HCT116 (cell line): ENCODE results near the gene COMMD9. TPM values are rescaled to one million over a fixed set of nuclear protein-coding genes. Genes with fewer than 3 reads are reported as not detected.

Source experiments
- ATAC-seq: fragments of 200-7000 bp; cut with Tn5 transposase; 2 replicates; pipeline ENCODE4 v1.9.1; 2020; ENCODE audit warnings: mild to moderate bottlenecking, moderate library complexity
- BruUV-seq: library from RNA; stranded (reverse); fragments of 400-500 nt; replicated peaks from 2 replicates; lab custom pipeline; 2021; lab: Mats Ljungman, UMichigan
- CTCF ChIA-PET: fragments of 300-600 bp; sonication (Branson Sonifier 250); formaldehyde crosslinking; loops from one replicate; lab custom pipeline; 2021; ENCODE audit warnings: antibody characterized with exemption; lab: Charles Lee
- POLR2A ChIA-PET: fragments of 300-600, 350-600 bp; sonication (Branson Sonifier 250); formaldehyde crosslinking; loops from one replicate; lab custom pipeline; 2021; ENCODE audit warnings: antibody characterized with exemption; lab: Charles Lee
- RAD21 ChIA-PET, 2 experiments: fragments of 300-600 bp; sonication (Branson Sonifier 250); formaldehyde crosslinking; loops; one replicate each; lab custom pipeline; 2023; ENCODE audit warnings: low total read pairs in 2 of 2; ENCODE audit not compliant: uncharacterized antibody in 2 of 2, unreplicated experiment in 2 of 2, low non-redundant PET in 1 of 2; lab: Charles Lee
- DNase-seq: peaks from one replicate; pipeline ENCODE4 v3.0.0-alpha.2; 2010; ENCODE audit warnings: low read depth, low spot score
- H2AFZ ChIP-seq: fragments of 200-600 bp; shearing (Covaris generic), sonication (generic); 2 replicates; pipeline ENCODE4 v1.6.1; 2017; ENCODE audit warnings: low read depth, mixed run types, mixed read lengths, antibody characterized with exemption, low read length; ENCODE audit not compliant: poor library complexity, severe bottlenecking
- H3K27ac ChIP-seq: 2 replicates; pipeline ENCODE4 v1.5.1; 2012; ENCODE audit warnings: low read depth, low read length
- H3K27me3 ChIP-seq: fragments of 200-600 bp; sonication (generic); 2 replicates; pipeline ENCODE4 v1.6.1; 2016; ENCODE audit warnings: mixed run types, low read length, mixed read lengths; ENCODE audit not compliant: insufficient read depth
- H3K36me3 ChIP-seq, 2 experiments: fragments of 200-500 bp in 1 of 2; fragments of 200-600 bp in 1 of 2; sonication (Bioruptor generic) in 1 of 2; sonication (generic) in 1 of 2; 2 replicates each; pipeline versions ENCODE4 v1.5.1 to v1.6.1; 2014 to 2016; ENCODE audit warnings: low read length in 2 of 2, inconsistent platforms in 1 of 2, mixed read lengths in 1 of 2, mixed run types in 1 of 2; ENCODE audit not compliant: insufficient read depth in 2 of 2, control insufficient read depth in 1 of 2
- H3K4me1 ChIP-seq, 2 experiments: fragments of 200-600 bp in 1 of 2; sonication (generic) in 1 of 2; 2 replicates each; pipeline versions ENCODE4 v1.5.1 to v1.6.1; 2012 to 2017; ENCODE audit warnings: low read length in 2 of 2, inconsistent platforms in 1 of 2, mild to moderate bottlenecking in 1 of 2, mixed read lengths in 1 of 2, mixed run types in 1 of 2, moderate library complexity in 1 of 2; ENCODE audit not compliant: insufficient read depth in 2 of 2, control insufficient read depth in 1 of 2
- H3K4me2 ChIP-seq: fragments of 200-600 bp; sonication (generic); 2 replicates; pipeline ENCODE4 v1.6.1; 2017; ENCODE audit warnings: mixed run types, low read length, mixed read lengths
- H3K4me3 ChIP-seq, 2 experiments: fragments of 200-600 bp in 1 of 2; sonication (generic) in 1 of 2; replicated peaks in 1 of 2; 2 replicates each; pipeline ENCODE4 v1.5.1; 2011 to 2016; ENCODE audit warnings: low read length in 2 of 2, control low read depth in 1 of 2, low read depth in 1 of 2, mild to moderate bottlenecking in 1 of 2, mixed read lengths in 1 of 2, mixed run types in 1 of 2
- H3K79me2 ChIP-seq: fragments of 200-600 bp; sonication (generic); 2 replicates; pipeline ENCODE4 v1.6.1; 2017; ENCODE audit warnings: mild to moderate bottlenecking, mixed run types, low read length, moderate library complexity, mixed read lengths; ENCODE audit not compliant: insufficient read depth
- H3K9ac ChIP-seq: fragments of 200-600 bp; sonication (generic); 2 replicates; pipeline ENCODE4 v1.6.1; 2016; ENCODE audit warnings: low read length, mixed read lengths
- H3K9me2 ChIP-seq: fragments of 200-600 bp; sonication (generic), shearing (Covaris generic); 2 replicates; pipeline ENCODE4 v1.6.1; 2017; ENCODE audit warnings: mixed run types, mild to moderate bottlenecking, moderate library complexity; ENCODE audit not compliant: insufficient read depth
- H3K9me3 ChIP-seq, 2 experiments: fragments of 200-500 bp in 1 of 2; fragments of 200-600 bp in 1 of 2; sonication (Bioruptor generic) in 1 of 2; sonication (generic) in 1 of 2; 2 replicates each; pipeline ENCODE4 v1.6.1; 2014 to 2017; ENCODE audit warnings: low read length in 2 of 2, mixed read lengths in 2 of 2, inconsistent platforms in 1 of 2, low read depth in 1 of 2, mild to moderate bottlenecking in 1 of 2, mixed run types in 1 of 2, moderate library complexity in 1 of 2; ENCODE audit not compliant: control insufficient read depth in 1 of 2, insufficient read depth in 1 of 2
- H4K20me1 ChIP-seq: fragments of 200-600 bp; sonication (generic), shearing (Covaris generic); 2 replicates; pipeline ENCODE4 v1.6.1; 2017; ENCODE audit warnings: mixed run types, mild to moderate bottlenecking, moderate library complexity; ENCODE audit not compliant: insufficient read depth
- CEBPB ChIP-seq: IDR thresholded peaks from 2 replicates; pipeline ENCODE4 v1.6.1; 2012; ENCODE audit warnings: low read depth
- CTCF ChIP-seq, 3 experiments: fragments of 200-600 bp in 1 of 3; sonication (generic) in 1 of 3; IDR thresholded peaks in 2 of 3; conservative IDR thresholded peaks in 1 of 3; 2 replicates each; pipeline ENCODE4 v1.5.1; 2012 to 2017; ENCODE audit warnings: low read depth in 2 of 3, low read length in 2 of 3, antibody characterized with exemption in 1 of 3, borderline replicate concordance in 1 of 3, control low read depth in 1 of 3, mild to moderate bottlenecking in 1 of 3, mixed read lengths in 1 of 3, mixed run types in 1 of 3, moderate library complexity in 1 of 3; ENCODE audit not compliant: insufficient read depth in 1 of 3
- EZH2 ChIP-seq: fragments of 200-600 bp; sonication (generic); IDR thresholded peaks from 2 replicates; pipeline ENCODE4 v1.6.1; 2017; ENCODE audit warnings: antibody characterized with exemption, mixed run types
- FOSL1 ChIP-seq: IDR thresholded peaks from 2 replicates; pipeline ENCODE4 v1.6.1; 2012; ENCODE audit warnings: low read depth
- POLR2AphosphoS5 ChIP-seq: IDR thresholded peaks from 2 replicates; pipeline ENCODE4 v1.6.1; 2011; ENCODE audit warnings: mild to moderate bottlenecking, low read depth, low read length, moderate library complexity
- RAD21 ChIP-seq: IDR thresholded peaks from 2 replicates; pipeline ENCODE4 v1.6.1; 2012; ENCODE audit warnings: low read depth, mild to moderate bottlenecking
- SIN3A ChIP-seq: IDR thresholded peaks from 2 replicates; pipeline ENCODE4 v1.6.1; 2012; ENCODE audit warnings: low read depth
- SP1 ChIP-seq: IDR thresholded peaks from 2 replicates; pipeline ENCODE4 v1.6.1; 2012; ENCODE audit warnings: low read depth
- TCF7L2 ChIP-seq: IDR thresholded peaks from 2 replicates; pipeline ENCODE4 v1.7.0; 2011; ENCODE audit warnings: borderline replicate concordance, inconsistent platforms; ENCODE audit not compliant: insufficient read depth, insufficient read length; ENCODE audit errors: extremely low read depth
- ZBTB33 ChIP-seq: IDR thresholded peaks from 2 replicates; pipeline ENCODE4 v1.6.1; 2011; ENCODE audit warnings: mild to moderate bottlenecking, low read length, moderate library complexity; ENCODE audit not compliant: insufficient replicate concordance; ENCODE audit errors: extremely low read depth
- intact Hi-C: fragments of 100-400 bp; cut with micrococcal nuclease; formaldehyde crosslinking; loops from 2 replicates; pipeline ENCODE4 v1.10.0; 2022
- total RNA-seq: library from RNA; stranded (reverse); gene quantifications from one replicate; pipeline ENCODE4 v1.2.1, GENCODE V29; 2021; ENCODE audit not compliant: unreplicated experiment
- TF ChIP-seq, protein P1 (sequence below): IDR thresholded peaks from 2 replicates; pipeline ENCODE4 v1.6.1; 2012
- TF ChIP-seq, protein P2 (sequence below): IDR thresholded peaks from 2 replicates; pipeline ENCODE4 v1.6.1; 2012; ENCODE audit warnings: low read depth

COMMD9 gene
- total RNA-seq, 1 experiment from 2014 or later = 33.3 TPM

DNA sequence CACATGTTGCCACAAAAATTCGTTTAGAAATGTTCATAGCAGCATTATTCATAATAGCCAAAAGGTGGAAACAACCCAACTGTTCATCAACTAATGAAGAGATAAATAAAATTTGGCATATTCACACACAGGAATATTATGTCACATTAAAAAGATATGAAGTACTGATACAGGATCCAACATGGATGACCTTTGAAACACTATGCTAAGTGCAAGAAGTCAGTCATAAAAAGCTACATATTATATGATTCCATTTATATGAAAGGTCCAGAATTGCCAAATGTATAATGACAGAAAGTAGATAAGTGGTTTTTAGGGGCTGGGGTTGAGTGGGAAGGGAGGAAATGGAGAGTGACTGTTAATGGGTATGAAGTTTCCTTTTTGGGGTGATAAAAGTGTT, 15.8 kb upstream of the COMMD9 start:
- POLR2A ChIA-PET = no interaction called here
- no peaks in the 10 kb centered on the region for H3K9me3 ChIP-seq
- no peak for TF ChIP-seq SIN3A
- TF ChIP-seq, protein P1, sequence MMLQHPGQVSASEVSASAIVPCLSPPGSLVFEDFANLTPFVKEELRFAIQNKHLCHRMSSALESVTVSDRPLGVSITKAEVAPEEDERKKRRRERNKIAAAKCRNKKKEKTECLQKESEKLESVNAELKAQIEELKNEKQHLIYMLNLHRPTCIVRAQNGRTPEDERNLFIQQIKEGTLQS = no peak
- no peak for TF ChIP-seq FOSL1
- no peaks in the 10 kb centered on the region for H4K20me1 ChIP-seq
- DNase-seq (no peak), ATAC-seq (no peak)
- H3K27ac ChIP-seq = no peak overlapping the region
- H3K4me2 ChIP-seq = no peak overlapping the region
- no peaks in the 10 kb centered on the region for H3K9me2 ChIP-seq
- H3K79me2 ChIP-seq = no peaks in the 10 kb centered on the region
- BruUV-seq = no TSS peak
- H3K9ac ChIP-seq = no peak overlapping the region
- intact Hi-C loops = no loop called here
- no peaks in the 10 kb centered on the region for H3K36me3 ChIP-seq
- peaks cover 5% of the 10 kb centered on the region; the same call in 1 of the 2 replicates for H3K27me3 ChIP-seq
- H3K4me1 ChIP-seq = peaks cover 0 to 2% of the 10 kb centered on the region in 2 experiments; a peak in 1 of 4 replicates
- H2AFZ ChIP-seq = no peak overlapping the region
- no peak overlapping the region for H3K4me3 ChIP-seq
- RAD21 ChIA-PET = no interaction called here
- CTCF ChIA-PET = interaction anchor here (1.2 kb wide), 1 partner anchor 173 kb away, joined by 4 read pairs; no protein-coding TSS in a partner anchor

- DNase-seq (no peak), ATAC-seq (no peak)
- BruUV-seq = no TSS peak
- no peaks in the 10 kb centered on the region for H3K9me2 ChIP-seq
- no peaks in the 10 kb centered on the region for H3K79me2 ChIP-seq
- no peak overlapping the region for H3K9ac ChIP-seq
- no peak overlapping the region for H2AFZ ChIP-seq
- H3K9me3 ChIP-seq = no peaks in the 10 kb centered on the region
- peaks cover 5% of the 10 kb centered on the region; the same call in 1 of the 2 replicates for H3K27me3 ChIP-seq
- H3K4me1 ChIP-seq = no peaks in the 10 kb centered on the region
- no peaks in the 10 kb centered on the region for H3K36me3 ChIP-seq
- CTCF ChIA-PET = interaction anchor here (1.2 to 1.5 kb wide), 2 partner anchors 175 to 188 kb away, joined by 3 to 4 read pairs; no protein-coding TSS in a partner anchor
- no peaks in the 10 kb centered on the region for H4K20me1 ChIP-seq
- no peak overlapping the region for H3K4me2 ChIP-seq
- POLR2A ChIA-PET = no interaction called here
- RAD21 ChIA-PET = no interaction called here
- H3K27ac ChIP-seq = no peak overlapping the region
- intact Hi-C loops = no loop called here
- H3K4me3 ChIP-seq = no peak overlapping the region
- no peak for TF ChIP-seq CEBPB
- TF ChIP-seq, protein P2, sequence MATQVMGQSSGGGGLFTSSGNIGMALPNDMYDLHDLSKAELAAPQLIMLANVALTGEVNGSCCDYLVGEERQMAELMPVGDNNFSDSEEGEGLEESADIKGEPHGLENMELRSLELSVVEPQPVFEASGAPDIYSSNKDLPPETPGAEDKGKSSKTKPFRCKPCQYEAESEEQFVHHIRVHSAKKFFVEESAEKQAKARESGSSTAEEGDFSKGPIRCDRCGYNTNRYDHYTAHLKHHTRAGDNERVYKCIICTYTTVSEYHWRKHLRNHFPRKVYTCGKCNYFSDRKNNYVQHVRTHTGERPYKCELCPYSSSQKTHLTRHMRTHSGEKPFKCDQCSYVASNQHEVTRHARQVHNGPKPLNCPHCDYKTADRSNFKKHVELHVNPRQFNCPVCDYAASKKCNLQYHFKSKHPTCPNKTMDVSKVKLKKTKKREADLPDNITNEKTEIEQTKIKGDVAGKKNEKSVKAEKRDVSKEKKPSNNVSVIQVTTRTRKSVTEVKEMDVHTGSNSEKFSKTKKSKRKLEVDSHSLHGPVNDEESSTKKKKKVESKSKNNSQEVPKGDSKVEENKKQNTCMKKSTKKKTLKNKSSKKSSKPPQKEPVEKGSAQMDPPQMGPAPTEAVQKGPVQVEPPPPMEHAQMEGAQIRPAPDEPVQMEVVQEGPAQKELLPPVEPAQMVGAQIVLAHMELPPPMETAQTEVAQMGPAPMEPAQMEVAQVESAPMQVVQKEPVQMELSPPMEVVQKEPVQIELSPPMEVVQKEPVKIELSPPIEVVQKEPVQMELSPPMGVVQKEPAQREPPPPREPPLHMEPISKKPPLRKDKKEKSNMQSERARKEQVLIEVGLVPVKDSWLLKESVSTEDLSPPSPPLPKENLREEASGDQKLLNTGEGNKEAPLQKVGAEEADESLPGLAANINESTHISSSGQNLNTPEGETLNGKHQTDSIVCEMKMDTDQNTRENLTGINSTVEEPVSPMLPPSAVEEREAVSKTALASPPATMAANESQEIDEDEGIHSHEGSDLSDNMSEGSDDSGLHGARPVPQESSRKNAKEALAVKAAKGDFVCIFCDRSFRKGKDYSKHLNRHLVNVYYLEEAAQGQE = no peak
- no peak for TF ChIP-seq SP1
- TF ChIP-seq EZH2 = no peak
- TF ChIP-seq POLR2AphosphoS5 = no peak
- TF ChIP-seq CTCF (IDR thresholded peaks at IDR 0.05 in 2 of 3, conservative IDR thresholded peaks at IDR 0.05 in 1 of 3; ENCODE audit: borderline replicate concordance in 1 of 3, insufficient read depth in 1 of 3, low read depth in 2 of 3, low read length in 2 of 3) = no peak
- TF ChIP-seq TCF7L2 = no peak
- TF ChIP-seq ZBTB33 = no peak
- TF ChIP-seq RAD21 = no peak
- no peak for TF ChIP-seq FOSL1
Observed at GRCh38 chr11:36304351-36304750, 15.1 kb upstream of the COMMD9 start.
